ENCODE measurements around the gene LRMDA. TPM values are rescaled to one million over a fixed set of nuclear protein-coding genes. Genes with fewer than 3 reads are reported as not detected.
"Not testable (repeated sequence)": the region's sequence is repeated elsewhere in the genome, so short reads cannot be mapped to it uniquely, and the experiment has no call there.

LRMDA gene
- total and polyA plus RNA-seq, 2 donors from 2014 or later: 23.2 to 48.6 TPM

DNA sequence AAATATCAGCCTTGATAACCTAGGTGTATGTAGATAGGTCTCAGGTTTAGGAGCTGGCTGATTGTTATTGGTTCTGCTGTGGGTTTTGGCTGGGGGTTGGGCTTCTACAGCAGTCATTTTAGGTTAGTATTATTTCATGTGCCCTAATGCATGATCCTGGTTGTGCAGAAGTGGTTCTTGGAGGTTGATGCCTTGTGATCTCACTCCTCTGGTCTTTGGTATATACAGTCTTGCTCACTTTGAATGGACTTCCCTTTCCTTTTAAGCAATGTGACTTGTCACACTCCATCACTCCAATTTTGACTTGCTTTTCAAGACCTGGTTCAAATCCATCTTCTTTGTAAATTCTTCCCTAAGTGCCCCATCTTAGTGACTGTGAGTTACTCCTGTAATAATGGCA, 188.9 kb downstream of the LRMDA start:
- DNase-seq (no peak), FAIRE-seq (no peak)
- Histone ChIP-seq H3K27me3 (ENCODE audit: control insufficient read depth, insufficient read depth, low read length) (no peaks in the 10 kb centered on the region), H3K4me1 (ENCODE audit: control insufficient read depth in 2 of 3, insufficient read depth in 2 of 3, low read depth in 1 of 3, low read length in 3 of 3) (no peaks in the 10 kb centered on the region), H3K4me3 (ENCODE audit: low read length in 3 of 3) (no peak overlapping the region), H3K36me3 (ENCODE audit: control insufficient read depth in 2 of 3, insufficient read depth in 3 of 3, low read length in 3 of 3) (no peaks in the 10 kb centered on the region), H3K27ac (ENCODE audit: low read depth in 2 of 2, low read length in 2 of 2) (no peak overlapping the region), H3K9ac (ENCODE audit: low read length in 3 of 3) (no peak overlapping the region), H3K9me3 (ENCODE audit: control insufficient read depth in 2 of 3, insufficient read depth in 1 of 3, low read length in 3 of 3) (no peaks in the 10 kb centered on the region)
- TF ChIP-seq, protein P1, sequence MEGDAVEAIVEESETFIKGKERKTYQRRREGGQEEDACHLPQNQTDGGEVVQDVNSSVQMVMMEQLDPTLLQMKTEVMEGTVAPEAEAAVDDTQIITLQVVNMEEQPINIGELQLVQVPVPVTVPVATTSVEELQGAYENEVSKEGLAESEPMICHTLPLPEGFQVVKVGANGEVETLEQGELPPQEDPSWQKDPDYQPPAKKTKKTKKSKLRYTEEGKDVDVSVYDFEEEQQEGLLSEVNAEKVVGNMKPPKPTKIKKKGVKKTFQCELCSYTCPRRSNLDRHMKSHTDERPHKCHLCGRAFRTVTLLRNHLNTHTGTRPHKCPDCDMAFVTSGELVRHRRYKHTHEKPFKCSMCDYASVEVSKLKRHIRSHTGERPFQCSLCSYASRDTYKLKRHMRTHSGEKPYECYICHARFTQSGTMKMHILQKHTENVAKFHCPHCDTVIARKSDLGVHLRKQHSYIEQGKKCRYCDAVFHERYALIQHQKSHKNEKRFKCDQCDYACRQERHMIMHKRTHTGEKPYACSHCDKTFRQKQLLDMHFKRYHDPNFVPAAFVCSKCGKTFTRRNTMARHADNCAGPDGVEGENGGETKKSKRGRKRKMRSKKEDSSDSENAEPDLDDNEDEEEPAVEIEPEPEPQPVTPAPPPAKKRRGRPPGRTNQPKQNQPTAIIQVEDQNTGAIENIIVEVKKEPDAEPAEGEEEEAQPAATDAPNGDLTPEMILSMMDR (IDR thresholded peaks at IDR 0.05; ENCODE audit: borderline replicate concordance, extremely low read depth, insufficient read depth): no peak
- intact Hi-C loops (cut with DNase I): no loop called here

DNA sequence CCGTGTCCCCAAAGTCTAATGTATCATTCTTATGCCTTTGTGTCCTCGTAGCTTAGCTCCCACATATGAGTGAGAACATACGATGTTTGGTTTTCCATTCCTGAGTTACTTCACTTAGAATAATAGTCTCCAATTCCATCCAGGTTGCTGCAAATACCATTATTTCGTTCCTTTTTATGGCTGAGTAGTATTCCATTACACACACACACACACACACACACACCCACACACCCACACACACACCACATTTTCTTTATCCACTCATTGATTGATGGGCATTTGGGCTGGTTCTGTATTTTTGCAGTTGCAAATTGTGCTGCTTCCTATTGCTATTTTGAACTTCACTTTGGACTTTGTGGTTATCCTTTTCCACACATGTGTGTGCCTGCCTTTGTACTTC, 189.6 kb downstream of the LRMDA start:
- H3K27me3 ChIP-seq (ENCODE audit: control insufficient read depth, insufficient read depth, low read length); intact Hi-C loops (cut with DNase I); H3K27ac ChIP-seq (ENCODE audit: low read depth in 2 of 2, low read length in 2 of 2); H3K36me3 ChIP-seq (ENCODE audit: control insufficient read depth in 2 of 3, insufficient read depth in 3 of 3, low read length in 3 of 3); H3K9me3 ChIP-seq (ENCODE audit: control insufficient read depth in 2 of 3, insufficient read depth in 1 of 3, low read length in 3 of 3); H3K4me1 ChIP-seq (ENCODE audit: control insufficient read depth in 2 of 3, insufficient read depth in 2 of 3, low read depth in 1 of 3, low read length in 3 of 3); H3K4me3 ChIP-seq (ENCODE audit: low read length in 3 of 3); H3K9ac ChIP-seq (ENCODE audit: low read length in 3 of 3); FAIRE-seq; DNase-seq: not testable (repeated sequence)

DNA sequence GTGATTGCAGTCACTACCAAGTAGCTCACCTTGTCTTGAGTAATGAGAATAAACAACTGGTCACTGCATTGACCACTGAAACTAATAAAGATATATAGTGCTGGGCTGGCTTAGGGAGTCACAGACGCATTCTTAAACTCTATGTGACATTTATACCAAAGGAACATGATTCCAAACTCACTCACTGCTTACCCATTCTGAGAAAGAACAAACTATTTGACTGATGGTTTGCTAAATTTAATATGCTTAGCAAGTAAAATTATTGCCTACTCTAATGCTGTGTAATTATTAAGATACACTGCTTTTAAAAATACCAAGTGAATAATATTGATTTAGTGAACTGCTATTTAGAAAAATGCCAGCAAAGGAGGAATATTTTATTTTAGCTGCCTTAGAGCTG, 191.1 kb downstream of the LRMDA start:
- DNase-seq: no peak
- H3K27ac ChIP-seq (ENCODE audit: low read depth in 2 of 2, low read length in 2 of 2): no peak overlapping the region
- no peaks in the 10 kb centered on the region for H3K4me1 ChIP-seq (ENCODE audit: control insufficient read depth in 2 of 3, insufficient read depth in 2 of 3, low read depth in 1 of 3, low read length in 3 of 3)
- H3K9me3 ChIP-seq (ENCODE audit: control insufficient read depth in 2 of 3, insufficient read depth in 1 of 3, low read length in 3 of 3): no peaks in the 10 kb centered on the region
- H3K36me3 ChIP-seq (ENCODE audit: control insufficient read depth in 2 of 3, insufficient read depth in 3 of 3, low read length in 3 of 3): no peaks in the 10 kb centered on the region
- H3K9ac ChIP-seq (ENCODE audit: low read length in 3 of 3): no peak overlapping the region
- no peak overlapping the region for H3K4me3 ChIP-seq (ENCODE audit: low read length in 3 of 3)
- TF ChIP-seq, protein P1 (IDR thresholded peaks at IDR 0.05; ENCODE audit: borderline replicate concordance, extremely low read depth, insufficient read depth): no peak
- FAIRE-seq: no peak
- no peaks in the 10 kb centered on the region for H3K27me3 ChIP-seq (ENCODE audit: control insufficient read depth, insufficient read depth, low read length)
- intact Hi-C loops (cut with DNase I): no loop called here

DNA sequence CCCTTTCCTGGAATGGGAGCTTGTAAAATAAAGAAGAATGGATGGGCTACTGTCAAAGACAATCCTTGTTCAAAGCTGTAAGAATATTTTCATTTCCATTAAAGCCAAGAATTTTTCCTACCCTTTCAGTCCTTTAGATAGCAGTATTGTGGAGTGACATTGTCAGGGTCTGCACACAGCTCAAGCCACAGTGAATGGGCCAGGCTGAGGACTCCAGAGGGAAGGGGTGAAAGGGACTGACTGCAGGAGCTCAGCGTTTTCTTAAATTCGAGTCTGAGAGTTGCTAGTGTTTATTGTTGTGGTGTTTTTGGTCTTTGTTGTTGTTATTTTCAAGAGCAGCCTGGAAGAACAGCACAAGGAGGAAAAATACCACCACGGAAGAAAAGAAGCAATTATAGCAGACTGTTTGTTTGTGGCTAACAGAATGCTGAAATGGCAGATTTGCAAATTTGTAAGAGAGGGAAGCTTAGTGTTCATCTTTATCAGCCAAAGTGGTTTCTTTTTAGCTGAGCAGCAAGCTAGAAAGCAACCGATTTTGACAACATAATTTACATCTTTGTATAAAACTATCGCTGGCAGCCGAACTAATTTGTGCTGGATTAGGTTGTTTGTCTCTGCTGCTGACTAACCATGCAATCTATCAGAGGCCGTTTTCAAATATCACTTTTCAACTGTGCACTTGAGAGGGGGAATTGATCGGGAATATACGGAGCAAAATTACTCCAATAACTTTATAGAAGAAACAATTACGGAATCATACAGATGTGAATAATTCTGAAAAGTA, 192.1 kb downstream of the LRMDA start:
- TF ChIP-seq, protein P1 (IDR thresholded peaks at IDR 0.05; ENCODE audit: borderline replicate concordance, extremely low read depth, insufficient read depth): no peak
- FAIRE-seq: no peak
- H3K9ac ChIP-seq (ENCODE audit: low read length in 3 of 3): no peak overlapping the region

More for the DNA sequence above, 192.1 kb downstream of the LRMDA start:
- no peaks in the 10 kb centered on the region for H3K36me3 ChIP-seq (ENCODE audit: control insufficient read depth in 2 of 3, insufficient read depth in 3 of 3, low read length in 3 of 3)
- peak overlapping the region in 1 of 3 donors; percentile 34 for H3K4me3 ChIP-seq (ENCODE audit: low read length in 3 of 3)
- no peaks in the 10 kb centered on the region for H3K27me3 ChIP-seq (ENCODE audit: control insufficient read depth, insufficient read depth, low read length)
- intact Hi-C loops (cut with DNase I): no loop called here
- no peak for DNase-seq
- H3K27ac ChIP-seq (ENCODE audit: low read depth in 2 of 2, low read length in 2 of 2): no peak overlapping the region
- no peaks in the 10 kb centered on the region for H3K9me3 ChIP-seq (ENCODE audit: control insufficient read depth in 2 of 3, insufficient read depth in 1 of 3, low read length in 3 of 3)
- H3K4me1 ChIP-seq (ENCODE audit: control insufficient read depth in 2 of 3, insufficient read depth in 2 of 3, low read depth in 1 of 3, low read length in 3 of 3): no peaks in the 10 kb centered on the region
